ENCODE data around the gene EVL.

The EVL gene

DNA sequence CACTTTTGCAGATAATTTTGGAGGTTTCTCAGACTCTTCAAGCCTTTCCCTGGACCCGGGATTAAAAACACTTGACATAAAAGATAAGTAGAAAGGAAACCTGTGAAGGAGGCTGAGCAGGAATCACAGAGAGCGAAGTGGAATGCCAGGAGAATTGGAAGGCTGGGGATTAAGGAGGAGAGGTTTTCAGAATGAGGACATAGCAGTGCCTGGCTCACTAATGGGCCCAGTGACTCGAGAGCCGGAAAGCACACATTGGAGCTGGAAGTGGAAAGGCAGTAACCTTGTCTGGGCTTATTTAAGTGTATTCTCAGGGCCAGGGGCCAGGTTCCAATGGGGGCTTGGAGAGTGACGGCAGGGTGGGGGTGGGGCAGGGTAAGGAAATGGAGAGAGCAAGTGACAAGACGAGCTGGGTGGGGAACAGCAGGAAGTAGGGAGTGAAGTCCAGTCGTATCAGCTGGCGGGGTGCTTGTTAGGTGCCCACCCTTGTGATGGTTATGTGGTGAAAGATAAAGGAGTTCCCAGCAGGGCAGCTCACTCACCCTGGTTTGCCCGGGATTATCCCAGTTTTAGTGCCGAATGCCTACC lies 13.1 kb downstream of the EVL start:
- TF ChIP-seq SUZ12 (IDR thresholded peaks at IDR 0.05; ENCODE audit: extremely low read depth, insufficient read depth, insufficient read length) (no peak), ZNF274 (IDR thresholded peaks at IDR 0.05; ENCODE audit: low read depth, low read length) (no peak), YY1 (IDR thresholded peaks at IDR 0.05; ENCODE audit: insufficient read depth, insufficient read length) (no peak)
- peaks cover 2% of the 10 kb centered on the region for H3K4me1 ChIP-seq (ENCODE audit: insufficient read depth, insufficient read length)
- H3K4me3 ChIP-seq (ENCODE audit: insufficient read length, low read depth): no peak overlapping the region
- H3K9ac ChIP-seq (ENCODE audit: insufficient read length, low read depth): no peak overlapping the region
- no peaks in the 10 kb centered on the region for H3K36me3 ChIP-seq (ENCODE audit: insufficient read depth, insufficient read length, low read length)
- no peaks in the 10 kb centered on the region for H3K27me3 ChIP-seq (ENCODE audit: insufficient read depth, insufficient read length)
- H3K9me3 ChIP-seq (ENCODE audit: insufficient read depth, low read length): peaks cover 8% of the 10 kb centered on the region; the same call in 1 of the 2 replicates
- no peak for DNase-seq (ENCODE audit: low read depth, low spot score)

DNA sequence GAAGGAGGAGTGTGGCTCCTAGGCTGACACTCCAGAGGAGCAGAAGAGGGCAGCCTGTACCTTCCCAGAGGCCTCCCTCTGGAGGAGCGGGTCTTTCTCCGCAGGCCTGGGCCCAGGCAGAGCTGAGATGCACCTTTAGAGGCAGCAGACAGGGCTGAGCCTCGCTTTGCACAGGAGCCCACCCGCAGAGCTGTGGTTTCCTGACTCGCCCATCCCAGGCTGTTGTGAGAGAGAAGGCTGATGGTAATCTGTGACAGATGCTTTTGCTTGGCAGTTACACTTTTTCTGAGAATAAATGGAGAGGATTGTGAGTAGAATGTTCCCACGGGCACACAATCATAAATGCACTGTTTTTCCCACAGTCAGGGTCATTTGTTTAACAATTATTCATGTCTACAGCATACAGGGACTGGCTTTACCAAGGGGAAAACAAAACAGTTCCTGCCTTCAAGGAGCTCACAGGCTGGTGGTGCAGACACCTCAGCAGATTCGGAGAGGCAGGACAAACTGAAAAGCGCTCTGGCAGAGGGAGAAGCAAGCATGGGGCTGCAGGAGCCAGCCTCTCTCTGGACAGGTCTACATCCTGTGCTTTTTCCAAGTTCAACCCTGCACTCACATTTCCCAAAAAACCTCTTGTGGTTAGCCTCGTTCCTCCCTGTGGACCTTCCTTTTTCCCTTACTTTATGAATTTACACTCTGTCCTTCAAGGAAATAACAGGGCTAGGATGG lies 13.9 kb downstream of the EVL start:
- Histone ChIP-seq H3K9me3 (ENCODE audit: insufficient read depth, low read length) (peaks cover 8% of the 10 kb centered on the region; the same call in 1 of the 2 replicates), H3K36me3 (ENCODE audit: insufficient read depth, insufficient read length, low read length) (no peaks in the 10 kb centered on the region), H3K9ac (ENCODE audit: insufficient read length, low read depth) (no peak overlapping the region), H3K4me3 (ENCODE audit: insufficient read length, low read depth) (no peak overlapping the region), H3K4me1 (ENCODE audit: insufficient read depth, insufficient read length) (peaks cover 2% of the 10 kb centered on the region), H3K27me3 (ENCODE audit: insufficient read depth, insufficient read length) (no peaks in the 10 kb centered on the region)
- TF ChIP-seq SUZ12 (IDR thresholded peaks at IDR 0.05; ENCODE audit: extremely low read depth, insufficient read depth, insufficient read length) (no peak), YY1 (IDR thresholded peaks at IDR 0.05; ENCODE audit: insufficient read depth, insufficient read length) (no peak), ZNF274 (IDR thresholded peaks at IDR 0.05; ENCODE audit: low read depth, low read length) (no peak)
- no peak for DNase-seq (ENCODE audit: low read depth, low spot score)

DNA sequence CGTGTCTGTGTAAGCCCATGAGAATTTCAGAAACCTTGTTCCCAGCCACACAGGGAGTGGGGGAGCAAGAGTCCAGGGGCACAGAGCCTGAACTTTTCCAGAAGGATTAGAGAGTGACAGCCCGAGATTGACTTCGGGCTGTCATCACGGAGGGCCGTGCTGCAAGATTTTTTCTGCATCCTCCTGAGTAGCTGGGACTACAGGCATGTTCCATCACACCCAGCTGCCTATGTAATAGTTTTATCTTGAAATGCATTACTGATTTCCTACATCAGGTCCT lies 14.4 kb downstream of the EVL start:
- Histone ChIP-seq H3K9me3 (ENCODE audit: insufficient read depth, low read length) (peaks cover 8% of the 10 kb centered on the region; the same call in 1 of the 2 replicates), H3K9ac (ENCODE audit: insufficient read length, low read depth) (no peak overlapping the region), H3K4me3 (ENCODE audit: insufficient read length, low read depth) (no peak overlapping the region), H3K36me3 (ENCODE audit: insufficient read depth, insufficient read length, low read length) (no peaks in the 10 kb centered on the region), H3K4me1 (ENCODE audit: insufficient read depth, insufficient read length) (peaks cover 2% of the 10 kb centered on the region), H3K27me3 (ENCODE audit: insufficient read depth, insufficient read length) (no peaks in the 10 kb centered on the region)
- DNase-seq (ENCODE audit: low read depth, low spot score): no peak
- TF ChIP-seq YY1 (IDR thresholded peaks at IDR 0.05; ENCODE audit: insufficient read depth, insufficient read length): no peak
- no peak for TF ChIP-seq ZNF274 (IDR thresholded peaks at IDR 0.05; ENCODE audit: low read depth, low read length)
- no peak for TF ChIP-seq SUZ12 (IDR thresholded peaks at IDR 0.05; ENCODE audit: extremely low read depth, insufficient read depth, insufficient read length)

- Histone ChIP-seq H3K27me3 (ENCODE audit: insufficient read depth, insufficient read length) (no peaks in the 10 kb centered on the region), H3K4me1 (ENCODE audit: insufficient read depth, insufficient read length) (peaks cover 2% of the 10 kb centered on the region), H3K9ac (ENCODE audit: insufficient read length, low read depth) (no peak overlapping the region), H3K4me3 (ENCODE audit: insufficient read length, low read depth) (no peak overlapping the region), H3K36me3 (ENCODE audit: insufficient read depth, insufficient read length, low read length) (no peaks in the 10 kb centered on the region), H3K9me3 (ENCODE audit: insufficient read depth, low read length) (peaks cover 8% of the 10 kb centered on the region; the same call in 1 of the 2 replicates)
- no peak for DNase-seq (ENCODE audit: low read depth, low spot score)
- TF ChIP-seq ZNF274 (IDR thresholded peaks at IDR 0.05; ENCODE audit: low read depth, low read length) (no peak), YY1 (IDR thresholded peaks at IDR 0.05; ENCODE audit: insufficient read depth, insufficient read length) (no peak), SUZ12 (IDR thresholded peaks at IDR 0.05; ENCODE audit: extremely low read depth, insufficient read depth, insufficient read length) (no peak)
These were observed 15.0 kb downstream of the EVL start for GRCh38 chr14:100080206-100080605.

DNA sequence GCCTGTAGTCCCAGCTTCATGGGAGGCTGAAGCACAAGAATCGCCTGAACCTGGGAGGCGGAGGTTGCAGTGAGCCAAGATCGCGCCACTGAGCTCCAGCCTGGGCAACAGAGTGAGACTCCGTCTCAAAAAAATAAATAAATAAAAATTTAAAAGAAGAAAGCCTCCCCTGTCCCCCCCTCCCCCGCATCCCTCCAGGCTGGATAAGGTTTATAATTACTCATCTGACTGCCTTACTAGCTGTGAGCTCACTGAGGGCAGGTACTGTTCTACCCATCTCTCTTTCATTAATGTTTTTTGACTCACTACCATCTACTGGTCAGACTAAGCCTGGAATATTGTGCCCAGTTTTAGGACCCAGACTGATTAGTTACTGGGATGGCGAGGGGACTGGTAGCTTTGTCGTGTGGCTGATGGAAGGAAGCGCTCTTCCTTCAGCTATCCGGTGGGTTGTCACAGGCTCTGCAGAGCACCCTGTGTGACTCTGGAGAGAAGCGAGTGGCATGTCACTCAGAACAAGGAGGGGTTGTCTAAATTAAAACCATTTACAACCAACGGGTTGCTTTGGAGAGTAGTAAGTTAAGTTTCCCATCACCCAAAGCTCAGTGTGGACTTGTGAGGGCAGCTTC lies 16.9 kb downstream of the EVL start:
- DNase-seq (ENCODE audit: low read depth, low spot score): no peak
- H3K36me3 ChIP-seq (ENCODE audit: insufficient read depth, insufficient read length, low read length): no peaks in the 10 kb centered on the region
- no peaks in the 10 kb centered on the region for H3K27me3 ChIP-seq (ENCODE audit: insufficient read depth, insufficient read length)
- no peak overlapping the region for H3K4me3 ChIP-seq (ENCODE audit: insufficient read length, low read depth)
- TF ChIP-seq ZNF274 (IDR thresholded peaks at IDR 0.05; ENCODE audit: low read depth, low read length): no peak
- TF ChIP-seq YY1 (IDR thresholded peaks at IDR 0.05; ENCODE audit: insufficient read depth, insufficient read length): no peak
- TF ChIP-seq SUZ12 (IDR thresholded peaks at IDR 0.05; ENCODE audit: extremely low read depth, insufficient read depth, insufficient read length): no peak
- peaks cover 8% of the 10 kb centered on the region; the same call in 1 of the 2 replicates for H3K9me3 ChIP-seq (ENCODE audit: insufficient read depth, low read length)
- H3K9ac ChIP-seq (ENCODE audit: insufficient read length, low read depth): no peak overlapping the region
- peaks cover 2% of the 10 kb centered on the region for H3K4me1 ChIP-seq (ENCODE audit: insufficient read depth, insufficient read length)

GRCh38 chr14:100082723-100083122 lies 17.5 kb downstream of the EVL start:
- Histone ChIP-seq H3K9ac (ENCODE audit: insufficient read length, low read depth) (no peak overlapping the region), H3K4me3 (ENCODE audit: insufficient read length, low read depth) (no peak overlapping the region), H3K4me1 (ENCODE audit: insufficient read depth, insufficient read length) (peaks cover 2% of the 10 kb centered on the region), H3K27me3 (ENCODE audit: insufficient read depth, insufficient read length) (no peaks in the 10 kb centered on the region), H3K36me3 (ENCODE audit: insufficient read depth, insufficient read length, low read length) (no peaks in the 10 kb centered on the region), H3K9me3 (ENCODE audit: insufficient read depth, low read length) (peaks cover 8% of the 10 kb centered on the region; the same call in 1 of the 2 replicates)
- no peak for TF ChIP-seq ZNF274 (IDR thresholded peaks at IDR 0.05; ENCODE audit: low read depth, low read length)
- TF ChIP-seq YY1 (IDR thresholded peaks at IDR 0.05; ENCODE audit: insufficient read depth, insufficient read length): no peak
- TF ChIP-seq SUZ12 (IDR thresholded peaks at IDR 0.05; ENCODE audit: extremely low read depth, insufficient read depth, insufficient read length): no peak
- DNase-seq (ENCODE audit: low read depth, low spot score): no peak

- H3K27me3 ChIP-seq (ENCODE audit: insufficient read depth, insufficient read length): no peaks in the 10 kb centered on the region
- peaks cover 1% of the 10 kb centered on the region; the same call in 1 of the 2 replicates for H3K9me3 ChIP-seq (ENCODE audit: insufficient read depth, low read length)
- peaks cover 2% of the 10 kb centered on the region for H3K4me1 ChIP-seq (ENCODE audit: insufficient read depth, insufficient read length)
- peaks cover 6% of the 10 kb centered on the region for H3K36me3 ChIP-seq (ENCODE audit: insufficient read depth, insufficient read length, low read length)
- no peak overlapping the region for H3K9ac ChIP-seq (ENCODE audit: insufficient read length, low read depth)
- TF ChIP-seq ZNF274 (IDR thresholded peaks at IDR 0.05; ENCODE audit: low read depth, low read length) (no peak), SUZ12 (IDR thresholded peaks at IDR 0.05; ENCODE audit: extremely low read depth, insufficient read depth, insufficient read length) (no peak), YY1 (IDR thresholded peaks at IDR 0.05; ENCODE audit: insufficient read depth, insufficient read length) (no peak)
- no peak overlapping the region for H3K4me3 ChIP-seq (ENCODE audit: insufficient read length, low read depth)
- no peak for DNase-seq (ENCODE audit: low read depth, low spot score)
These were observed 18.5 kb downstream of the EVL start for GRCh38 chr14:100083706-100084105.
